ENCODE data around the gene ZNF836. TPM values are rescaled to one million over a fixed set of nuclear protein-coding genes. Genes with fewer than 3 reads are reported as not detected.

Gene ZNF836
- total and polyA plus RNA-seq, 9 of the 15 experiments (the other 6 are each of a cell fraction or from before 2014, with no cell fraction given), result 0.24 to 0.69 (median 0.64) TPM; not detected in 2

GRCh38 chr19:52190487-52191293 lies 19.3 kb upstream of the ZNF836 start (continued):
- TF ChIP-seq STAT5A (IDR thresholded peaks at IDR 0.05; ENCODE audit: borderline replicate concordance, low read length), result no peak
- TF ChIP-seq ZNF408 (CRISPR knock-in tag; IDR thresholded peaks at IDR 0.05; ENCODE audit: low read depth), result no peak
- TF ChIP-seq PHB (CRISPR knock-in tag; IDR thresholded peaks at IDR 0.05), result peak; percentile 6; the same call in 1 of the 2 replicates
- TF ChIP-seq ZC3H11A (IDR thresholded peaks at IDR 0.05; ENCODE audit: low read depth, low read length), result no peak
- no peak for TF ChIP-seq ATF6 (CRISPR knock-in tag; IDR thresholded peaks at IDR 0.05)
- TF ChIP-seq ELK3 (CRISPR knock-in tag; IDR thresholded peaks at IDR 0.05), result no peak
- no peak for TF ChIP-seq BMI1 (IDR thresholded peaks at IDR 0.05; ENCODE audit: low read length)
- TF ChIP-seq POLR2B (IDR thresholded peaks at IDR 0.05; ENCODE audit: low read depth, partially characterized antibody), result no peak
- no peak for TF ChIP-seq YY1 (IDR thresholded peaks at IDR 0.05; ENCODE audit: borderline replicate concordance in 1 of 3, control insufficient read depth in 1 of 3, extremely low read depth in 1 of 3, insufficient read depth in 3 of 3, insufficient read length in 1 of 3, insufficient replicate concordance in 2 of 3, low read depth in 1 of 3, low read length in 2 of 3)
- TF ChIP-seq SIN3A (IDR thresholded peaks at IDR 0.05; ENCODE audit: borderline replicate concordance in 2 of 2, control insufficient read depth in 1 of 2, low read depth in 2 of 2, low read length in 2 of 2), result peak in 1 of 2 experiments; percentile 16; a peak in 2 of 4 replicates
- no peak for TF ChIP-seq SIRT6 (IDR thresholded peaks at IDR 0.05; ENCODE audit: low read depth, low read length)
- no peak for TF ChIP-seq ZBTB17 (CRISPR knock-in tag; IDR thresholded peaks at IDR 0.05)
- no peak for TF ChIP-seq E2F5 (CRISPR knock-in tag; IDR thresholded peaks at IDR 0.05)
- no peak for TF ChIP-seq TAL1 (IDR thresholded peaks at IDR 0.05)
- no peak for TF ChIP-seq SMC3 (conservative IDR thresholded peaks at IDR 0.05; ENCODE audit: insufficient read depth, low read depth, low read length)
- TF ChIP-seq ZNF324 (CRISPR knock-in tag; IDR thresholded peaks at IDR 0.05), result 0 out of 2 replicates have a peak, but pooled peaks have one; percentile 38
- no peak for TF ChIP-seq TFAP4 (CRISPR knock-in tag; IDR thresholded peaks at IDR 0.05; ENCODE audit: borderline replicate concordance)
- TF ChIP-seq ZBTB49 (CRISPR knock-in tag; IDR thresholded peaks at IDR 0.05; ENCODE audit: borderline replicate concordance), result no peak
- TF ChIP-seq GTF2F1 (IDR thresholded peaks at IDR 0.05; ENCODE audit: low read depth, low read length), result no peak

Data from K562 (cell line).